Hepatocyte (in vitro differentiated cells): ENCODE results near the gene TOMM7. TPM values are rescaled to one million over a fixed set of nuclear protein-coding genes. Genes with fewer than 3 reads are reported as not detected.

Experiments used
- DNase-seq: peaks from one replicate; pipeline ENCODE4 v3.0.0-alpha.2; 2016; ENCODE audit warnings: low spot score
- H2AFZ ChIP-seq: fragments of 200-600 bp; sonication (generic); 2 replicates; pipeline ENCODE4 v1.6.0; 2016; ENCODE audit warnings: antibody characterized with exemption, mild to moderate bottlenecking
- H3K27ac ChIP-seq: fragments of 200-600 bp; sonication (generic); 2 replicates; pipeline ENCODE4 v1.5.1; 2016; ENCODE audit warnings: mild to moderate bottlenecking
- H3K27me3 ChIP-seq: fragments of 200-600 bp; sonication (generic); 2 replicates; pipeline ENCODE4 v1.6.1; 2016
- H3K36me3 ChIP-seq: fragments of 200-600 bp; sonication (generic); replicated peaks from 2 replicates; pipeline ENCODE4 v1.5.1; 2016; ENCODE audit warnings: low read depth; ENCODE audit not compliant: insufficient read depth
- H3K4me1 ChIP-seq: fragments of 200-600 bp; sonication (generic); 2 replicates; pipeline ENCODE4 v1.5.1; 2016; ENCODE audit warnings: mild to moderate bottlenecking, moderate library complexity; ENCODE audit not compliant: insufficient read depth
- H3K4me2 ChIP-seq: fragments of 200-600 bp; sonication (generic); 2 replicates; pipeline ENCODE4 v1.6.0; 2016
- H3K4me3 ChIP-seq: fragments of 200-600 bp; sonication (generic); 2 replicates; pipeline ENCODE4 v1.5.1; 2016; ENCODE audit warnings: mild to moderate bottlenecking
- H3K79me2 ChIP-seq: fragments of 200-600 bp; sonication (generic); 2 replicates; pipeline ENCODE4 v1.6.0; 2017; ENCODE audit warnings: mild to moderate bottlenecking
- H3K9me2 ChIP-seq: fragments of 200-600 bp; sonication (generic); replicated peaks from 2 replicates; pipeline ENCODE4 v1.6.0; 2017; ENCODE audit warnings: mild to moderate bottlenecking; ENCODE audit not compliant: insufficient read depth
- H3K9me3 ChIP-seq: fragments of 200-600 bp; sonication (generic); 2 replicates; pipeline ENCODE4 v1.5.1; 2016; ENCODE audit warnings: low read depth, mild to moderate bottlenecking
- H4K20me1 ChIP-seq: fragments of 200-600 bp; sonication (generic); 2 replicates; pipeline ENCODE4 v1.6.0; 2016; ENCODE audit warnings: mild to moderate bottlenecking; ENCODE audit not compliant: insufficient read depth, poor library complexity, severe bottlenecking
- CTCF ChIP-seq: fragments of 200-600 bp; sonication (generic); IDR thresholded peaks from 2 replicates; pipeline ENCODE4 v1.5.1; 2016; ENCODE audit warnings: antibody characterized with exemption, mild to moderate bottlenecking; ENCODE audit not compliant: poor library complexity
- EZH2 ChIP-seq: fragments of 200-600 bp; sonication (generic); IDR thresholded peaks from 2 replicates; pipeline ENCODE4 v1.6.1; 2016; ENCODE audit warnings: antibody characterized with exemption, mild to moderate bottlenecking, borderline replicate concordance
- EZH2phosphoT487 ChIP-seq: fragments of 200-600 bp; sonication (generic); IDR thresholded peaks from one replicate; pipeline ENCODE4 v1.6.1; 2018; ENCODE audit warnings: antibody characterized with exemption, mild to moderate bottlenecking, low read depth, moderate library complexity; ENCODE audit not compliant: unreplicated experiment, severe bottlenecking
- WGBS: methylation state at CpG from one replicate; pipeline ENCODE4 v1.1.6; 2016; ENCODE audit warnings: low lambda C conversion rate; ENCODE audit errors: missing lambda C conversion rate; 5-methylcytosine and 5-hydroxymethylcytosine counted together
- polyA plus RNA-seq: library from polyadenylated mRNA; unstranded; fragments of >200 nt; fragmentation: Nextera tagmentation; extraction: Ambion mirVana; gene quantifications from 2 replicates; pipeline ENCODE4 v1.2.1, GENCODE V29; 2016
- total RNA-seq: library from RNA; depleted of rRNA; stranded (reverse); fragments of >200 nt; gene quantifications from 2 replicates; pipeline ENCODE4 v1.2.3, GENCODE V29; 2014

Gene TOMM7
- total and polyA plus RNA-seq, 2 experiments from 2014 or later: 215 to 322 TPM

- Histone ChIP-seq H3K9me3 (no peaks in the 10 kb centered on the region), H3K36me3 (no peaks in the 10 kb centered on the region), H3K4me2 (no peak overlapping the region), H3K9me2 (no peaks in the 10 kb centered on the region), H3K4me3 (no peak overlapping the region), H4K20me1 (no peaks in the 10 kb centered on the region), H3K27me3 (no peaks in the 10 kb centered on the region), H3K4me1 (no peaks in the 10 kb centered on the region), H2AFZ (no peak overlapping the region), H3K27ac (no peak overlapping the region), H3K79me2 (peaks cover 5% of the 10 kb centered on the region)
- no peak for DNase-seq
- TF ChIP-seq EZH2phosphoT487 (no peak), EZH2 (no peak), CTCF (no peak)
- WGBS: 92% methylated on average over 3 of the region's 3 CpGs
Observed at GRCh38 chr7:22812353-22812752, 10.3 kb downstream of the TOMM7 start.

- H3K4me1 ChIP-seq: no peaks in the 10 kb centered on the region
- H3K36me3 ChIP-seq: no peaks in the 10 kb centered on the region
- H3K9me3 ChIP-seq: no peaks in the 10 kb centered on the region
- no peak overlapping the region for H2AFZ ChIP-seq
- H4K20me1 ChIP-seq: no peaks in the 10 kb centered on the region
- no peak for DNase-seq
- no peaks in the 10 kb centered on the region for H3K27me3 ChIP-seq
- 95% methylated on average over 4 of the region's 4 CpGs for WGBS
- TF ChIP-seq CTCF: no peak
- TF ChIP-seq EZH2: no peak
- no peak for TF ChIP-seq EZH2phosphoT487
- no peak overlapping the region for H3K4me2 ChIP-seq
- H3K4me3 ChIP-seq: no peak overlapping the region
- peaks cover 1% of the 10 kb centered on the region for H3K79me2 ChIP-seq
- H3K9me2 ChIP-seq: no peaks in the 10 kb centered on the region
- no peak overlapping the region for H3K27ac ChIP-seq
Observed at GRCh38 chr7:22811746-22812280, 10.8 kb downstream of the TOMM7 start.

GRCh38 chr7:22810843-22811242, 11.8 kb downstream of the TOMM7 start:
- no peaks in the 10 kb centered on the region for H3K36me3 ChIP-seq
- H3K9me3 ChIP-seq: no peaks in the 10 kb centered on the region
- 95% methylated on average over 1 of the region's 1 CpG for WGBS
- no peaks in the 10 kb centered on the region for H3K9me2 ChIP-seq
- no peak overlapping the region for H3K4me3 ChIP-seq
- peak overlapping the region; percentile 65 for H3K27ac ChIP-seq
- TF ChIP-seq CTCF (no peak), EZH2 (no peak), EZH2phosphoT487 (no peak)
- H3K27me3 ChIP-seq: no peaks in the 10 kb centered on the region
- DNase-seq: no peak
- no peaks in the 10 kb centered on the region for H3K4me1 ChIP-seq
- no peaks in the 10 kb centered on the region for H4K20me1 ChIP-seq
- no peaks in the 10 kb centered on the region for H3K79me2 ChIP-seq
- no peak overlapping the region for H3K4me2 ChIP-seq
- H2AFZ ChIP-seq: no peak overlapping the region
